Stomach (tissue), 9 donors: ENCODE measurements around the gene VASH1. TPM values are rescaled to one million over a fixed set of nuclear protein-coding genes. Genes with fewer than 3 reads are reported as not detected.

Experiments used
- DNase-seq, 2 donors: peaks; one replicate each; pipeline versions ENCODE4 v3.0.0 to v3.0.0-alpha.2; 2013 to 2019
- H3K27ac ChIP-seq, 5 donors: fragments of 200-600 bp in 4 of 5; sonication (generic) in 4 of 5; one replicate each; pipeline ENCODE4 v1.5.1; 2013 to 2019; ENCODE audit warnings: mild to moderate bottlenecking in 1 of 5, moderate library complexity in 1 of 5
- H3K27me3 ChIP-seq, 3 donors: fragments of 200-600 bp; sonication (generic); one replicate each; pipeline ENCODE4 v1.5.1; 2017 to 2019; ENCODE audit warnings: mixed run types in 1 of 3
- H3K36me3 ChIP-seq, 4 donors: fragments of 200-600 bp; sonication (generic); 1 replicate in 3 of 4; 2 replicates in 1 of 4; pipeline ENCODE4 v1.5.1; 2016 to 2019
- H3K4me1 ChIP-seq, 4 donors: fragments of 200-600 bp; sonication (generic); one replicate each; pipeline ENCODE4 v1.5.1; 2016 to 2019
- H3K4me3 ChIP-seq, 4 donors: fragments of 200-600 bp; sonication (generic) in 3 of 4; one replicate each; pipeline ENCODE4 v1.5.1; 2016 to 2019; ENCODE audit warnings: mild to moderate bottlenecking in 1 of 4
- H3K9me3 ChIP-seq, 4 donors: fragments of 200-600 bp; sonication (generic); one replicate each; pipeline ENCODE4 v1.5.1; 2016 to 2019
- CTCF ChIP-seq, 7 experiments: fragments of 450-650 bp in 4 of 7; fragments of 200-600 bp in 3 of 7; sonication (generic) in 3 of 7; IDR thresholded peaks; one replicate each; pipeline ENCODE4 v1.5.1; 2016 to 2019; ENCODE audit warnings: antibody characterized with exemption in 7 of 7, control low read depth in 2 of 7, mild to moderate bottlenecking in 1 of 7
- EP300 ChIP-seq: sonication (generic); formaldehyde crosslinking; IDR thresholded peaks from one replicate; pipeline ENCODE4 v1.6.1; 2017; ENCODE audit warnings: antibody characterized with exemption
- POLR2A ChIP-seq, 4 donors: fragments of 450-650 bp; IDR thresholded peaks; one replicate each; pipeline ENCODE4 v1.6.1; 2016; ENCODE audit warnings: antibody characterized with exemption in 4 of 4, control low read depth in 2 of 4, mild to moderate bottlenecking in 1 of 4, moderate library complexity in 1 of 4
- POLR2AphosphoS5 ChIP-seq, 3 donors: sonication (generic); formaldehyde crosslinking; IDR thresholded peaks; one replicate each; pipeline ENCODE4 v1.6.1; 2016; ENCODE audit warnings: antibody characterized with exemption in 3 of 3
- WGBS, 5 donors: extraction: QIAGEN DNeasy Blood & Tissue Kit in 3 of 5; methylation state at CpG; one replicate each; pipeline versions ENCODE4 v1.1.5 to v1.1.7; 2013 to 2018; 5-methylcytosine and 5-hydroxymethylcytosine counted together
- intact Hi-C: fragments of 100-400 bp; cut with DNase I; formaldehyde crosslinking; loops from one replicate; pipeline ENCODE4 v1.15.1; 2023; ENCODE audit warnings: low total_unique reads
- polyA plus RNA-seq, 3 donors: library from polyadenylated mRNA; stranded (reverse); fragments of 200-250 nt; gene quantifications; one replicate each; pipeline ENCODE4 v1.2.3, GENCODE V29; 2013
- total RNA-seq, 5 donors: library from RNA; depleted of rRNA; stranded (reverse); fragments of >200 nt; gene quantifications; one replicate each; pipeline versions ENCODE4 v1.1.0 to v1.2.3, GENCODE V29; 2014 to 2016
- donor health status: healthy with polysubstance abuse.
- donor health status: Bipolar disorder and iron deficiency.
- donor health status: healthy.

The VASH1 gene
- total and polyA plus RNA-seq, 8 donors, result 2.7 to 15.4 (median 9.7) TPM

- no peak for TF ChIP-seq POLR2A (IDR thresholded peaks at IDR 0.05)
- no peak for TF ChIP-seq EP300
- TF ChIP-seq POLR2AphosphoS5 (IDR thresholded peaks at IDR 0.05), result no peak
- TF ChIP-seq CTCF (IDR thresholded peaks at IDR 0.05), result no peak
- DNase-seq, result no peak
- Histone ChIP-seq H3K36me3 (peaks cover 0 to 61% (median 52%) of the 10 kb centered on the region in 4 donors), H3K4me1 (peaks cover 0 to 33% (median 6%) of the 10 kb centered on the region in 4 donors), H3K4me3 (no peak overlapping the region), H3K27me3 (no peaks in the 10 kb centered on the region), H3K9me3 (no peaks in the 10 kb centered on the region), H3K27ac (peak overlapping the region in 2 of 5 donors; percentile 42)
- 74 to 88% (median 85%) methylated on average over 6 to 10 of the region's 10 CpGs for whole genome bisulfite sequencing, 5 donors
- intact Hi-C loops, result no loop called here
Measured at GRCh38 chr14:76782115-76782884, 21.0 kb downstream of the VASH1 start.

GRCh38 chr14:76782885-76783566, 21.8 kb downstream of the VASH1 start:
- DNase-seq, result no peak
- H3K36me3 ChIP-seq, result peaks cover under 1 to 68% (median 59%) of the 10 kb centered on the region in 4 donors
- H3K4me1 ChIP-seq, result peaks cover 0 to 33% (median 6%) of the 10 kb centered on the region in 4 donors
- H3K27me3 ChIP-seq, result no peaks in the 10 kb centered on the region
- peak overlapping the region in 2 of 5 donors; percentile 42 for H3K27ac ChIP-seq
- intact Hi-C loops, result no loop called here
- H3K4me3 ChIP-seq, result no peak overlapping the region
- TF ChIP-seq CTCF (IDR thresholded peaks at IDR 0.05), result no peak
- TF ChIP-seq POLR2A (IDR thresholded peaks at IDR 0.05), result no peak
- no peak for TF ChIP-seq EP300
- no peak for TF ChIP-seq POLR2AphosphoS5 (IDR thresholded peaks at IDR 0.05)
- no peaks in the 10 kb centered on the region for H3K9me3 ChIP-seq
- whole genome bisulfite sequencing, 5 donors, result 56 to 69% (median 58%) methylated on average over 8 to 9 of the region's 9 CpGs

GRCh38 chr14:76784266-76784874, 23.1 kb downstream of the VASH1 start:
- intact Hi-C loops, result no loop called here
- 76 to 93% (median 81%) methylated on average over 4 to 6 of the region's 6 CpGs for WGBS, 5 donors

More at GRCh38 chr14:76784266-76784874, 23.1 kb downstream of the VASH1 start:
- TF ChIP-seq EP300 (no peak), POLR2AphosphoS5 (IDR thresholded peaks at IDR 0.05) (no peak), CTCF (IDR thresholded peaks at IDR 0.05) (no peak), POLR2A (IDR thresholded peaks at IDR 0.05) (no peak)
- peaks cover 14 to 79% (median 68%) of the 10 kb centered on the region in 4 donors for H3K36me3 ChIP-seq
- H3K4me3 ChIP-seq, result no peak overlapping the region
- H3K9me3 ChIP-seq, result no peaks in the 10 kb centered on the region
- no peaks in the 10 kb centered on the region for H3K27me3 ChIP-seq
- DNase-seq, result peak in 1 of 2 donors; percentile 13
- peaks cover 0 to 33% (median 6%) of the 10 kb centered on the region in 4 donors for H3K4me1 ChIP-seq
- no peak overlapping the region for H3K27ac ChIP-seq
